GM18507 (cell line): ENCODE results near the gene GNG4.

ENCODE experiments used
- DNase-seq: peaks from one replicate; pipeline ENCODE4 v3.0.0; 2011; ENCODE audit warnings: low read depth; ENCODE audit not compliant: insufficient read length; ENCODE audit errors: extremely low spot score
- FAIRE-seq: peaks from 2 replicates; lab custom pipeline; 2011; peaks lifted over from hg19 to GRCh38; lab: Jason Lieb, UNC

The GNG4 gene

GRCh38 chr1:235507623-235508022, 142.0 kb downstream of the GNG4 start:
- FAIRE-seq, result no peak

DNA sequence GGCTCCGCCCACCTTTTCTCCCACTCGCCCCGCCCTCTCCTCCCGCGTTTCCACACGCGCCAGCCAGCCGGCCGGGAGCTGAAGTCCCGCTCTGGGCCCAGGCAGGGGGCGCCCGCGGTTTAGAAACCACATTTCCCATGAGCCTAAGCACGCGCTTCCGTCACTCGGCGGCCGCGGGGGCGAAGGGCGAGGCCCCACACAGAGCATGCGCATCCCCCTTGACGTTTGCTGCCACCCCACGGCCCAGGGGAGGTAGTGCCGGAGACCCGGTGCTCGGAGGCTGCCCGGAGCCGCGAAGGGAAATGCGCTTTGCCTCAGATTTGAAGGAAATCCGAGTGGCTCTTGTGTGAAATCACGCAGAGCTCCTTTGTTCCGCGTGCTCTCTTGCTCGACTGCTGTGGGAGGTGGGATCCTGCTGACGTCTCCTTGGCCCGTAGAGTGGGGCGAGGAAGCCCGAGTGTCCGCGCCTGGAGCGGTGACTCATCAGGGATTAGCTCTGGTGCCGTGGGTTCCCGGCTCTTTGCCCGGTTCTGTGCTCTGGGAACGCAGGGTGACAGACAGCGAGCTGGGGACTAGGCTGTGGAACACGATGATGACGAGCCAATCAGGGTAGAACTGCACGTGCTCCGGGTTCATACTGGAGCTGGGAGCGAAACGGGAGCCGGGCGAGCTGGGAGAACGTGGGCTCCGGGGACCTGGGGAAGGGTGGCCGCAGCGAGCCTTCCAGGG, 144.9 kb downstream of the GNG4 start:
- DNase-seq (peak; percentile 93), FAIRE-seq (peak; percentile 93)

More at GRCh38 chr1:235507623-235508022, 142.0 kb downstream of the GNG4 start:
- no peak for DNase-seq

DNA sequence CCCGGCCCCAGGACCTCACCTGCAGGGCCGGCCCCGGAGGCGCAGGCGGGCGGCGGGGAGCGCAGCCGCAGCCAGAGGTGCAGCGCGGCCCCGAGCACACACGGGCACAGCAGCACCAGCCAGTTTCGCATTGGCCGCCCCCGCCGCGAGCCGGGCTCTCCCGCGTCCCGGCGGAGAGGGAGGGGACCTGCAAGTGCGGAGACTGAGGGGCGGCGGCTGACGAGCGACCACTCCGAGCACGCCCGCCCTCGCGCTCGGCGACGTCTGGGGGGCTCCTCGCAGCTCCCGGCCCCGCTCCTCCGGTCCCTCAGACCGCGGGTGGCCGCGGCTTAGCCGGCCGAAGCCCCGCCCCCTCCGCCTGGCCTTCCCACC, 145.5 kb downstream of the GNG4 start, which contains the start of gene B3GALNT2:
TSS of gene B3GALNT2 (minus strand) at position 331 of the 372 bp plus-strand sequence. CDS start at position 131, 200 bp downstream.
- FAIRE-seq, result no peak
- DNase-seq, result no peak

DNA sequence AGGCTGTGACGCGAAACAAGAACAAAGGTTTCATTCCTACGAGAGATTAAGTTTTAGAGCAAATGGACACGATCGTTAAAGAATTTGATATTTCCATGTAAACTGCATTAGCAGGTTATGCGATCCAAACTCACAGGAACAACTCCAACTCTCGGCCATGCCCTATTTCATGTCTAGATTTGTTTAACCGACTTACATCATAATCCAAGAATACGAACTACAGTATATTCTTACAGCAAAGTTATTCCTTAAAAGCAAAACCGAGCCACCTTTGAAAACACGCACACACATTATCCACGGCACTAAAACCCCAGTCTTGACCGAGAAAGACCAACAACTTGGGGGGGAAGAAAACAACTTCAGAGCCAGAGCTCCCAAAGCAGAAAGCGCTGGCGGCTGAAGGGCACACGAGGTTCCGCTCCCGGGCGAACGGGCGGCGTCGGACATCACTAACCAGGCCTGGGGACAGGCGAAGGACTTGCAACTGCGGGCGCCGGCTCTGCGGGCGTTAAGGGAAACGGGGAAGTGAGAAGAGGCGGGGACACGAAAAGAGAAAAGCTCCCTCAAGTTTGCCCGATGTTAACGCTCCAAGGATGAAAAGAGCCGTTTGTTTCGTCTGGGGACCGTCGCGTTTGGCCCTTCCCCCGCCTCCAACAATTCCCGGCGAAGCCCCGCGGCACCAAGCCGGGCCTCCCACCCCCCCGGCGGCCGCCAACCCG, 146.0 kb downstream of the GNG4 start:
- DNase-seq (peak; percentile 11), FAIRE-seq (peak; percentile 51)

- no peak for DNase-seq
- FAIRE-seq, result no peak
Observed at GRCh38 chr1:235502601-235503402, 146.8 kb downstream of the GNG4 start.

DNA sequence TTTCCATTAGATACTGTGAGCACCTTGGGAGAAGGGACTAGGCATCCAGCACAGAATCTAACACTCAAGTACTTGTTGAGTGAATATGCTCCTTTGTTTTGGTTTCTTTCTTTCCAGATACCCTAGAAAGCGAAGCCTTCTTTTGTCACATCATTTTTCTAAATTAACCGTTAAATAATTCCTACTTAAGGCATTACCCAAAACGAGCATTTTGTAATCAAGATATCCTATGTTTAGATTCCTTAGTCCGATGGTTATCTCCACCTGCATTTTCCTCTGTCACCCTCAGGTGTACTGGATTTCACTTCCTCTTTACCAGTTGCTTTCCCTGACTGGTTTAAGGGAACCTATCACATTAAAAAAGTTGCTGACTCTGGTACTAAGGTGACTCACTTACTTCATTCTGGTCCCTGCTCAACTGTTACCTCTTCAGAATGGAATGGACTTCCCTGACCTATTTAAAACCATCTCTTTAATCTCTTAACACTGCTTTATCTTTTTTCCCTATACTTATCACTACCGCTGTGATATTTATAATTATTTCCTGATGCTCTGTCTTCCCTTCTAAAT, 148.5 kb downstream of the GNG4 start:
- DNase-seq, result no peak
- FAIRE-seq, result no peak
